Measurements from ENCODE around the gene DCHS1.

Gene DCHS1

DNA sequence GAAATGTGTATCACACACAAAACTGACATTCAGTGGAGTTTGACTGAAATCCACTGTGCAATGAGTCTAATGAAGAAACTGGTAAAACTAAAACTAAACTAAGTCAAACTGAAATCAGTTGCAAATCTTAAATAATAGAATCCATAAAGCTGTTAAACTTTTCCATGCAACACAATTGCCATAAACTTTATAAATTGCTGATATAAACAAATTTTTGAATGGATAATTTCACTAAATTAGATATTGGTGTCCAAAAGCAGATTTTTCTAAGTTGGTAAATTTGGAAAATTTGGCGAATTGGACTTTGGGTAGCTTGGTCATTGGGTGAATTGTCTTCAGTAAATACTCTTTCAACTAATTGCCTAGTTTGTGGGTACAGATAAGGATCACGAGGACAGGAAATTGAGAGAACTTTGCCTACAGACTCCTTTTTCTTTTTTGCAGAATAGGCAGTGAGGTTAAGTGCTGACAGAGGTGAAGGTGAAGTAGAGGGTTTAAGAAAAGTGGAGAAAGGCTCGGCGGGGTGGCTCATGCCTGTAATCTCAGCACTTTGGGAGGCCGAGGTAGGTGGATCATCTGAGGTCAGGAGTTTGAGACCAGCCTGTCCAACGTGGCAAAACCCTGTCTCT lies 14.7 kb upstream of the DCHS1 start:
- no peak for DNase-seq

DNA sequence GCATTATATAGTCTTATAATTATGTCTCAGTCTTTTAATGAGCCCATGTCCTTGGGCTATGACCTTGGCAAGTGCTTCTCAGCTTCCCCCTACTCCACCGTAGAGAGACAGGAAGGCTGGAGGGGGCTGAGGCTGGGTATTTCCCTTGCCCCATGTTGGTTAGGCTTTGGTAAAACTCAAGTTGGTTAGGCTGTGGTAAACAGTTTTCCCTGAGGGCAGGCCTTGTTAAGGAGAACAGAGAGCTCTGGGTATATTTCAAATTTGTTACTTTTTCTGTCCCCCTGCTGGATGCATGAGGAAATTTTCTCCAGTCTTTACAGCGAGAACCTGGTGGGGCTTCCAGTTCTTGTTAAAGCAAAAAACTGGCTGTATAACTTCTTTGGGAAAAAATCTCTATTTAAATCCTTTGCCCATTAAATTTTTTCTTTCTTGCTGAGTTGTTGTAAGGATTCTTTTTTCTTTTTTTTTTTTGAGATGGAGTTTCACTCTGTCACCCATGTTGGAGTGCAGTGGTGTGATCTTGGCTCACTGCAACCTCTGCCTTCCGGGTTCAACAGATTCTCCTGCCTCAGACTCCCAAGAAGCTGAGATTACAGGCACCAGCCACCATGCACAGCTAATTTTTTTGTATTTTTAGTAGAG lies 12.2 kb upstream of the DCHS1 start:
- DNase-seq = no peak

DNA sequence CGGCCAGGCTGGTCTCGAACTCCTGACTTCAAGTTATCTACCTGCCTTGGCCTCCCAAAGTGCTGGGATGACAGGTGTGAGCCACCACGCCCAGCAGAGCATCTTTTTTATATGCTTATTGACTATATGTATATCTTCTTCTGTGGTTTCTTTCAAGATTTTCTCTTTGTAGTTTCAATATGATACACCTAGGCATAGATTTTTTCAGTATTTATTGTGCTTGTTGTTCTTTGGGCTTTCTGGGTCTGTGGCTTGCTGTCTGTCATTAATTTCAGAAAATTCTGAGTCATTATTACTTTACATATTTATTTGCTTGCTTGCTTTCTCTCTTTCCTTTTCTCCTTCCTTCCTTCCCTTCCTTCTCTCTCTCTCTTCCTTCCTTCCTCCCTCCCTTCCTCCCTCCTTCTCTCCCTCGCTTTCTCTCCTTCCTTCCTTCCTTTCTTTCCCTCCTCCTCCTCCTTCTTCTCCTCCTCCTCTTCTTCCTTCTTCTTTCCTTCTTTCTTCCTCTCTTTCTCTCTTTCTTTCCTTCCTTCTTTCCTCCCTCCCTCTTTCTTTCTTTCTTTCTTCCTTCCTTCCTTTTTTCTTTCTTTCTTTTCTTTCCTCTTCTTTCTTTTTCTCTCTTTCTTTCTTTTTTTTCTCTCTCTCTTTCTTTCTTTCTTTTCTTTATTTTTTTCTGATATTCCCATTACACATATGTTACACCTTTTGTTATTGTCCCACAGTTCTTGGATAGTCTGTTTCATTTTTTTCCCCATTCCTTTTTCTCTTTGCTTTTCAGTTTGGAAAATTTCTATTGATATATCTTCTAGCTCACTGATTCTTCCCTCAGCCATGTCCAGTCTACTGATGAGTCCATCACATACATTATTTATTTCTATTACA lies 10.9 kb upstream of the DCHS1 start:
- no peak for DNase-seq

DNA sequence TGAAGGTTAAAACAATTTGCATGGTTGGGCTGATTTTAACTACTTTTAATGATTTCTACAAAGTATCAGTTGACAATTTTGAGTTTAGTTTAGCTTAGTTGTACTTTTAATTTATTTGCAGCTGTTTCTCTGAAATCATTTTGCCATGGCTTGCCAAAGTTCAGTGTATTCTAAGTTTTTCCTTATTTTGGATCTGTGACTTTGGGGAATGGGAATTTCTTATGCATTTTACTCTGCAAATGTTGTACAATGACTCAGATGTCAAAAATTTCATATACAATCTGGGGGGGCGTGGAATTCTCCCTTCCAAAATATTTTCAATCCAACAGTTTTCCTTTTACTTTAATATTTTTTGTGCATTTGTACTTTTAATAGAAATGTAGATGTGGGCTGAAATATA lies 8.9 kb upstream of the DCHS1 start:
- DNase-seq = no peak

DNA sequence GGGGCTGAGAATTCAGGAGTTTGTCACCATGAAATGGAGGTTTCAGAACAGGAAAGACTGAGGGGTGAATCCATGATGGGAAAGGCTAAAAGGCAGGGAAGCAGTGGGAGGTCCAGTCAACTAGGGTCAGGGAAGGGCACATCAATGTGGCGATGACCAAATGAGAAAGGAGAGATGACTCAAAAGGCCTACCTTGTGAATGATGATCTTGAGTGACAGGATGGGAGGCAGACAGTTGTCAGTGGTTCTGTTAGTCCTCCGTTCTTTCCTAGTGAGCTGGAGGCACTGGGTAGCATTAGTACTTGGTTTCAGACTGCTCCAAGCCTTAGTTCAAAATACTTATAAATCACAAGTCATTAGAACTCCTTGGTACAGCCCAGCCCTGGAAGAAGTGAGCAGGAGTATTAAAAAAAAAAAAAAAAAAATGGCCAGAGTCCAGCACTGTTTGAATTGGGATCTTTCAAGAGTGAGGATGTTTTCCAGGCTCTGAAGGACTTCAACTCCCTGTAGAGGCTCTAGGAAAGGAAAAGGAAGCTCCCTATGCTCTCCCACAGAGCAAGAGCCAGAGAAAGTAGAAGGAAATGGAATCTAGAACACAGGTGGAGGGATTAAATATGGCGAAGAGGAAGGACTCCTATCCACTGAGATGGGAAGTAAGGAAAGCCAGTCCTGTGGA lies 8.3 kb upstream of the DCHS1 start:
- no peak for DNase-seq

DNA sequence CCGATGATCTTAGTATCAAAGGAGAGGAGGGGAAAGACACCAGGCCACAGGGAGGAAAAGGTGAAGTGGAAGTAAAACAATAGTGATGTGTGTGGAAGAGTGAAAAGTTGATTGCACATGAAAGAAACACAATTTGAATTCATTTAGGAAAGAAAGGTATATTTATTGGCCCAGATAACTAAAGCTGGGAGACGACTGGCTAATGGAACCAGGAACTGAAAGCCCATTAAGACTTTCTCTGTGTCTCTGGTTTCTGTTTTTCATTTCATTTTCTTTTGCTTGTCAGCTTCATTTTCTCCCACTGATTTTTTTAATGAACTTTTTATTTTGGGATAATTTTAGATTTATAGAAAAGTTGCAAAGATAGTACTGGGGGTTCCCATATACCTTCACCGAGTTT lies 5.1 kb upstream of the DCHS1 start:
- no peak for DNase-seq

DNA sequence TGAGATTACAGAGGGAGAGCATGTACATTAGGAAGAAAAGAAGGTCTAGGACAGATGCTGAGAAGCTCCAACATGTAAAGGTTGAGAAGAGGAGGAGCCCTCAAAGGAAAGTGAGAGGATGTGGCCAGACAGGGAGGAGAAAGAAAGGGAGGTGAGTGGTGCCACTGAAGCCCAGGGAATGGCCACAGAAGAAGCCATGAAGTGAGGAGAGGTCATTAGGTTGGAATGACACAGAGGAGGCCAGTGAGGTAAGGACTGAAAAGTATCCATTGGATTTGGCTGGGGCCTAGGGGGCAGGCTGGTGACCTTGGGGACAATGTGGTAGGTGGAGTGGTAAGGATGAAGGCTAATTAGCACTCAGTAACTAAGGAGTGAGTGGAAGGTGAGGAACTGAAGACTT lies 3.0 kb upstream of the DCHS1 start:
- no peak for DNase-seq

DNA sequence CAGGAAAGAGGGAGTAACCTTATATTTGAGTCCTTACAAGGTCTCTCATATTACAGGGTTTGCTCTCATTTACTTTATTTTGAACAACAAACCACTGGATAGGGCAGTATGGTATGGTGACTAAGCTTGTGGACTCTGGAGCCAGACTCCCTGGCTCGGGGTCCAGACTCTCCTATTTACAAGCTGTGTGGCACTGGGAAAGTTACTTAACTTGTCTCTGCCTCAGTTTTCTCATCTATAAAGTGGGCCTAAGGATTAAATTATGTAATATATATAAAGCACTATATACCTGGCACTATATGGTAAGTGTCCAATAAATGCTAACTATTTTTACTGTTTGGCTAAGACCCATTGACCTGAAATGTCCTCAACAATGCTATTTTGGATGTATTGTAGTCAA lies 1.7 kb upstream of the DCHS1 start:
- no peak for DNase-seq

DNA sequence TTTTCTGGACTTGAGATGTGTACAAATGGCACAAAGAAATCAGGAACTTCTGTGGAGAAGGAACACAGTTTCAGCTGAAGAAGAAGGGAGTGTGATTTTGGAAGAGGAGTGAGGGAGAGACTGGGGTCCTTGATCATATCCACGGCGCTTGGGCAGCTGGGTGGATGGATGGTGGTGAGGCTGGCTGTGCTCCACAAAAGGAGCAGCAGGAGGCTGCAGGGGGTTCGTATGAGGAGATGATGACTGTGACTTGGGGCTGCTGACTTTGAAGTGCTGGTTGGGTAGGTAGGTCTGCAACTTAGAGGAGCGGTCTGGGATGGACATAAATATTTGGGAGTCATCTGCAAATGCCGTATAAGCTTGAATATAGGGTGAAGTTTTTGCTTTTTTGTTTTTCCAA lies 1.3 kb upstream of the DCHS1 start:
- DNase-seq = no peak

DNA sequence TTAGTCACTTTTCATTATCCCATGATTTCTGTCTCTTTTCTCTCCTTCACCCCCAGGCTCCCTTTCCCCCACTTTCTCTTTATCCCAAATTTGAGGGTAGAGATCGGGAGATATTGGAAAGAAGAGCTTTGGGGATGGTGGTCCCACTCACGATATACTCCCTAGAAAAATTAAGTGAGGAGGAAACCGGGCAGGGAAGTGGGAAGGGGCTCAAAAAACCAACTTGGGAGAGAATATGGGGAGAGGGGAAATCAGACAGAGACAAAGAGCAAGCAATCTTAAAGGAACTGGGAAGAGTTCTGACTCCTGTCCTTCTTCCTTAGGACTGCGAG lies 941 bp upstream of the DCHS1 start:
- DNase-seq = no peak

DNA sequence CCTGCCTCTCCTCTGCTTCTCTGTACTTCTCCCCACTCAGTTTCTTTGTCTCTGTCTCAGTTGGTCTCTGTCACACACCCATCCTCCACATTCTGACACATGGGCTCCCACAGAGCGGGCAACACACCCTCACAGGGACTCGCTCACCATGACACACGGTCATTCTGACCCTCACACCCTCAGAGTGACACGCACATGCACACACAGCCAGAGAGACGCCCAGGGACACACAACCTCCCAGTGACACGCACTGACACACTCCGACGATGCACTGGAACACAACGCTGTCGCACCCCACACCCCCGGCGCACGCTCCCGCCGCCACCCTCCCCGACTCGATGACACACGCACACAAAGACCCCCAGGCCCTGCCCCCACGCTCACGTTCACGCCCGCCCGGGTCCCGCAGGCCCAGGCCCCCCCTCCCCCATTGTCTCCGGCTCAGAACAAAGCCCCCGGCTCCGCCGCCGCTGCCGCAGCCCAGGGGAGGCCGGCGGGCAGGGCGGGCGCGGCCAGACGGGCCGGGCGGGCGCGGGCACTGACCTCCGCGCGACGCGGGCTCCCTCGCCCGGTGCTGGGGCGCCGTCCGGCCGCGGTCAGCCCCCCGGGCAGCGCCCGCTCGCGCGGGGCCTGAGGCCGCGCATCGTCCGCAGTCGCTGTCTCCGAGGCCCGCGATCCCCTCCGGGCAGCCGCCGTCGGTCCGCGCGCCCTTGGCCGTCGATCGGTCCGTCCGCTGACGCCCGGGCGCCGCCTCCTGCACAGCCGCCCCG lies 404 bp downstream of the DCHS1 start:
- peak; percentile 12 for DNase-seq

DNA sequence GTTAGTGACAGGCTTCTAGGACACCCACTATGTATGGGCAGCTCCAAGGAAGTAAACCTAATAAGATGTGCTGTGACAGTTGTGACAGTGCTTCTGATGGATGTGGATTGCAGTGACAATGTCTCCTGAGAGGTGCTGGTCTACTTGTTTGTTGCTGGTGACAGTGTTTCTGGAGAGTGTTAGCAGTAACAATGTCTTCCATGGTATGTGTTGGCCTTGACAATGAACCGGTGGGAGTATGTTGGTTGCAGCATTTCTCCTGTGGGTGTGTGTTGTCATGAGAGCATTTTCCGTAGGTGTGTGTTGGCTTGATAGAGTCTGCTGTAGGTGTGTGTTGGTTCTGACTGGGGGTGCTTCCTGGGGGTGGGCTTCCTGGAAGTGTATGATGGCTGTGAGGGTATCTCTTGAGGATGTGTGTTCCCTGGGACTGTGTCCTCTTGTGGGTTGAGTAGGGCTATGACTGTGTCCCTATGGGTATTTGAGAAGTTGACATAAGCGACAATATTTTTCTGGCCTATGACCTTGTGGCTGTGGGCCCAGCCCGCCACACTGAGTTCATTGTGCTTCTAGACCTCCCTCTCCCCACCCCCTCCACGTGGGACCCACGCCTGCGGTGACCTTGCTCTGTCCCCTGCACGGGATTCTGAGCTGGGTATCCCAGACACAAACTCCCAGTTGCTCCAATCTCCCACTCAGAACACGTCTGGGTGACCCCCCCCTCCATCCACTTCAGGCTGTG lies 1.2 kb downstream of the DCHS1 start:
- no peak for DNase-seq

DNA sequence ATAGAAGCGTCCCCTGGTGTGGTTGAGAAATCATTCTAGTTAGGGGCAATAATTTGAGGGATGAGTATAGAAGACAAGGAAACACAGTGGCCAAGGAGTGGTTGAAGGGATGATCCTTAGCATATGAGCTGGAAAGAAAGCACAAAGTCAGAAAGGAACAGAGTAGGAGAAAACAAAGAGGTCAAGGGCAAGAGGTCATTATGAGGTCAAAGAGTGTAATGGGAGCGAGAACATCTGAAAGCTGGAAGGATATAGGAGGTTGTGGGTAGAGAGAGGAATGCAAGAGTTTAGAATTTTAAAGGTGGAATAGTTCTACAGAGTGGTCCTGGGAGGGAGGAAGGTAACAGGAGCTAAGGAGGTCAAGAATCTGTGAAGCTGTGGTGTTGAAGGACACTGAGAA lies 2.0 kb downstream of the DCHS1 start:
- no peak for DNase-seq

DNA sequence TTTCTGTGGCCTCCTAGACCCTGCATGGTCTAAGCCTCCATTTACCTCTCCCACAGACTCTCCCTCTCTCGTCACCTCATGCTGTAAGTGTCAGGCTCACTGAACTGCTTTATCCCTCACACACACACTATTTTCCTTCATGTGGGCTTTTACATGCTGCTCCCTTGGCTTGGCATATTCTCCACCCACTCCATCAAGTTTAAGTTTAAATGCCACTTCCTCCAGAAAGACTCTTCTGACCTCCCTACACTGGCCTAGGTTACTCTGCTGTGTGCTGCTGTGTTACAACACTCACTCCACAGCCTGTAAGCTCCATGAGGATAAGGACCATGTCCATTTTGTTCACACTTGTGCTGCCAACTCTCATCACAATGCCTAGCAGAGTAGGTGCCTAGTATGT lies 2.5 kb downstream of the DCHS1 start:
- DNase-seq = no peak

DNA sequence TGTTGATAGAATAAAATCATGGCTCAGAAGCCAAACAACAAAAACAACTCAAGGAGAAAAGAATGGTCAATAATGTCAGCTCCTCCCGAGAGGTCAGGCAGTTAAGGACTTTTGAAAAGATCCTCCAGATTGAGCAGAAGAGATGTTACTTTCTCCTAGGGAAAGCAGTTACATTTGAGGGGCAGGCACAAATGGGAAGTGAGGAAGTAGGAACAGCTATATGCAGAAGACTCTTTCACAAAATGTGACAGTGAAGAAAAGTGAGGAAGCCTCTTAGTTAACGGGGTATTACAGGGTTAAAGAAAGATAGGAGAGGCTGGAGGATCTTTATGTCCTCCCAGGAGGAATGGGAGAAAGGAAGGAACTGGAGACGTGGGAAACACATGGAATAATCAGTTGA lies 3.4 kb downstream of the DCHS1 start:
- no peak for DNase-seq

DNA sequence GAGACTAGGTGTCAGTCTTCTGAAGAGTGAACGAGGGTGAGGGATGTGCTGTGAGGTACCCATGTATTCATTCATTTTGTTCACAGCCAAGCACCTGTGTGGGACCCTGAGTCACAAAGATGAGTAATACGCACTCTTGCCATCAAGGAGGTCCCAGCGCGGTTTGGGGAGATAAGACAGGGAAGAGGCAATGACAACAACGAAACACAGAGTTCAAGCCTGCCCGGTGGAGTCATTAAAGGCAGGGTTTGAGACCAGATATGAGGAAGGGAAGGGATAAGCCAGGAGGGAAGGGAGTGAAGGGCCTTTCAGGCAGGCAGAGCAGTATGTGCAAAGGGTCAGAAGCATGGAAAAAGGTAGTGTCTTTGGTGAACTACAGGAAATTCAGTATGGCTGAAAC lies 4.6 kb downstream of the DCHS1 start:
- DNase-seq = no peak

DNA sequence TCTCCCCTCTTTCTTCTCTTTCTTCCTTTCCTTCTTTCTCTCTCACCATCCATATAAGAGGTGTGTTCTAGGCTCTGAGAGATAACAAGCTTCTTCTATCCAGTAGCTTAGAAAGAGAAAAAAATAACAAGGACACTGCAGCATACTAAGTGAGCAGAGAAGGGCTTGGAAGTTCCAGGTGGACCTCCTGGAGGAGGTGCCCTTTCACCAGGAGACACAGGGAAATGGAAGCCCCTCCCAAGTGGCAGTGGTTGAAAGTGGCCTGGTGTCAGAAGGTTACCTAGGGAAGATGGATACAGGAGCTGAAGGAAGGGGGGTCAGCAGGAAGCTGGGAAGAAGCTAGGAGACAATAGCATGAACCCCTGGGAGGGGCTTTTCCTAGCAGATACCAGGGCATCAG lies 5.5 kb downstream of the DCHS1 start:
- no peak for DNase-seq

DNA sequence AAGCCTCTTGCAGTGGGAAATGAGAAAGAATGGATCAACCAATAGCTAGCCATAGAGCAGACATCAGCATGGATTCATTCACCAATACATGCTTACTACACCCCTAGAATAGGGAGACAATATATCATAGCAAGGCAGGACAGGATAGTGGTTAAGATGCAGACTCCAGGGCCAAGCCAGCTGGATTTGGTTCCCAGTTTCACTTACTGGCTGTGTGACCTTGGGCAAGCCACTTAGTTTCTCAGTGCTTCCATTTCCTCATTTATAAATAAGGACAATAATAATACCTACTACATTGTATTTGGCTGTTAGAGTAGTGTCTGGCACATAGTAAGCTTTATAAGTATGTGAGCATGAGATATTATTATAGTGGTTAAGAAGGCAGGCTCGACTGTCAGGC lies 7.1 kb downstream of the DCHS1 start:
- DNase-seq = no peak

DNA sequence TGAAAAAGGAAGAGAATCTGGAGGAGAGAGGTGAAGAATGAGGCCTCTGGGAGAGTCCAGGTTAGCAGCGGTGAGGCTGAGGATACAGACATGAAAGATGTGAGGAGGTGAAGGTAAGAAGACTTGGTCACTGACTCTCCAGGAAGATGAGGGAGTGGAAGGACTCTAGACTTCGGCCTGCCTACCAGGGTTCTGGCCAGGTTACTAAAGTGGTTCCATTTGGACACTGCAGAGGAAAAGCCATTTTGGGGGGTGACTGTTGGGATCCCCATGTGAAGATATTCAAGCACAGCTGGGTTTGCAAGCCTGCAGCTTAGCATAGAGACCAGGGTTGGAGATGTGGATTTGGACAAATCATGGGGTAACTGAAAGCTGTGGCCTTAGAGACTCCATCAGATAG lies 7.8 kb downstream of the DCHS1 start:
- no peak for DNase-seq

DNA sequence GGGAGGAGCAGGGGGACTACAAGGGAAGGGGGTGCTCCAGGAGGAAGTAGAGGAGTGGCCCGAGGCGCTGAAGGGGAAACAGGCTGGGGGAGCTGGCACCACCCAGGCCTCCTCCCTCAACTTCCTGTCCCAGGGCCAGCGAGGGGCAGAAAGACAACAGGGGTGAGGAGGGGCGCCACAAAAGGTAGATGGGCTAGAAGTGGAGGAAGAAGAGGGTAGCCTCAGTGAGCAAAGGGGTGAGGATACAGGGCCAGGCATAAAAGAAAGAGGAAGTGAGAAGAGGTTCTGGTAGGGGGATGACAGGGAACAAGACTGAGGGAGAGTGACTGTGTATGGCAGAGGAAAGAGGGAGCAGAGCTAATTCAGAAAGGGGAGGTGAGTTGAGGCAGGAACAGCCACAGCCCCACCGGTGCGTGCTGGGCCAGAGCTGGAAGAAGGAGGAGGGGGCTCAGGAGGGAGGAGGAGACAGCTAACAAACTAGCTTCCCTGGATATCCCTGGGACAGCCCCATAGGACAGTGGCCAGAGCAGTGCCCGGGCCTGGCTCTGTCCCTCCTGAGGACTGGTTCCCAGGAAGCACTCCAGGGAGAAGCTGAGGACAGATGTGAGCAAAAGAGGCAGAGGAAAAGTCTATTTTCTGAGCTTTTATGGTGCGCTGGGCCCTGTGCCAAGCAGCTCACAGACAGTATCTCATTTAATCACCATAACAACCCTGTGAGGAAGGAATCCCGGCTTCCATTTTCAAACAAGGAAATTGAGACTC lies 8.5 kb downstream of the DCHS1 start:
- DNase-seq = no peak

DNA sequence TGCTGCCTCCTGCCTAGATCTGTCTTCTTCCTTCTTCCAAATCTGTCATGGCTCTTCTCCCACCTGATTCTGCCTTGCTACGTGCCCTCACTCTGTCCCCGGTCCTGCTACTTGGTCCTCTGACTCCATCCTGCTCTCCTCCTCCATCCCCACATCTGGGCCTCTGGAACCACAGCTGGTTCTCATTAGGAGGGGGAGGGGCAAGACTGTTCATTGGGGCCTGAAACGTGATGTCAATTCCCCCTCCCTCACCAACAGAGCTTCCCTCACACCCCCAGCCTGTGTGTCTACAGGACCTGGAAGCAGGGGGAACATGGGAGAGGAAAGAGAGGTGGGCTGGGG lies 9.1 kb downstream of the DCHS1 start:
- DNase-seq = no peak

DNA sequence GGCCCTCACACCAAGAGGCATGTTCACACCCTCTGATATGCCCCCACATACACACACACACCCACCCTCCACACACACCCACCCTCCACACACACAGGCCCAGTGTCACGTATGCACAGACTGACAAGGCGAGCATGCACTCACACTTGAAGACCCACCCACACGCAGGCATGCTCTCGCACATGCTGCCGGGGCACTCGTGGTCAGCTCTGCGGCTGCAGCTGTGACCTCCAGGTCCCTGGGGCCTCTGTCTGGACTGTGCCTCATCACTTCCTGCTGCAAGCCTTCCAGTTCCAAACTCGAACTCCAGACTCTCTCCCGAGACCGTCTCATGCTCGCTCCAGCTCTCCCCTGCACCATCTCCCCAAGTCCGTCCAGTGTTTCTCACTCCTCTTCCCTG lies 9.5 kb downstream of the DCHS1 start:
- no peak for DNase-seq
